HG03457 (cell line): Measurements from ENCODE around the gene TBCK.
"Not testable (repeated sequence)": the region's sequence is repeated elsewhere in the genome, so short reads cannot be mapped to it uniquely, and the experiment has no call there.

Source experiments
- ATAC-seq: cut with Tn5 transposase; IDR thresholded peaks from one replicate; pipeline ENCODE4 v1.9.1; 2021; ENCODE audit warnings: moderate number of reproducible peaks; ENCODE audit not compliant: unreplicated experiment

The TBCK gene

DNA sequence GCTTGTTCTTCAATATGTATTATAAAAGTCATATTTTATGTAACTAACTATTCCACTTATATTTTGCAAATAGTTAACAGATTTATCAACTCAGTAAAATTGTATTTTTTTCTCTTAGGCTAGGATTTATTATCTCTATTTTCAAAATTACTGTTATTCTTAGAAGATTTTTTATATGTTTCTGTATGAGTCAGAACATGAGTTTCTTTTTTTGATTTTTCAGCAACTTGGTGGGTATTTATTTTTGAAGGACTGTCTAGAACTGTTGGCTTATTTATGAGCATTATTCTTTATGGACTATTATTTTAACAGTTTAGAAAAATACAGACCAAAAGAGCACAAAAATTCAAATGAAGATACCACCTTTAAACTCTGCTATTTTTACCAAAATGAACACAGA, 7.1 kb upstream of the TBCK start:
- no peak for ATAC-seq

DNA sequence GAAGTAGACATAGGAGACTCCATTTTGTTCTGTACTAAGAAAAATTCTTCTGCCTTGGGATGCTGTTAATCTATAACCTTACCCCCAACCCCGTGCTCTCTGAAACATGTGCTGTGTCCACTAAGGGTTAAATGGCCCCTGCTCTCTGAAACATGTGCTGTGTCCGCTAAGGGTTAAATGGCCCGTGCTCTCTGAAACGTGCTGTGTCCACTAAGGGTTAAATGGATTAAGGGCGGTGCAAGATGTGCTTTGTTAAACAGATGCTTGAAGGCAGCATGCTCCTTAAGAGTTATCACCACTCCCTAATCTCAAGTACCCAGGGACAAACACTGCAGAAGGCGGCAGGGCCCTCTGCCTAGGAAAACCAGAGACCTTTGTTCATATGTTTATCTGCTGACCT, 5.8 kb upstream of the TBCK start:
- not testable (repeated sequence) for ATAC-seq

DNA sequence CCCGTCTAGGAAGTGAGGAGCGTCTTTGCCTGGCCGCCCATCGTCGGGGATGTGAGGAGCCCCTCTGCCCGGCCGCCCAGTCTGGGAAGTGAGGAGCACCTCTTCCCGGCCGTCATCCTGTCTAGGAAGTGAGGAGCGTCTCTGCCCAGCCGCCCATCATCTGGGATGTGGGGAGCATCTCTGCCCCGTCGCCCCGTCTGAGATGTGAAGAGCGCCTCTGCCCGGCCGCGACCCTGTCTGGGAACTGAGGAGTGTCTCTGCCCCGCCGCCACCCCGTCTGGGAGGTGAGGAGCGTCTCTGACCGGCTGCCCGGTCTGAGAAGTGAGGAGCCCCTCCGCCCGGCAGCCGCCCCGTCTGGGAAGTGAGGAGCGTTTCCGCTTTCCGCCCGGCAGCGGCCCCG, 5.2 kb upstream of the TBCK start:
- not testable (repeated sequence) for ATAC-seq

DNA sequence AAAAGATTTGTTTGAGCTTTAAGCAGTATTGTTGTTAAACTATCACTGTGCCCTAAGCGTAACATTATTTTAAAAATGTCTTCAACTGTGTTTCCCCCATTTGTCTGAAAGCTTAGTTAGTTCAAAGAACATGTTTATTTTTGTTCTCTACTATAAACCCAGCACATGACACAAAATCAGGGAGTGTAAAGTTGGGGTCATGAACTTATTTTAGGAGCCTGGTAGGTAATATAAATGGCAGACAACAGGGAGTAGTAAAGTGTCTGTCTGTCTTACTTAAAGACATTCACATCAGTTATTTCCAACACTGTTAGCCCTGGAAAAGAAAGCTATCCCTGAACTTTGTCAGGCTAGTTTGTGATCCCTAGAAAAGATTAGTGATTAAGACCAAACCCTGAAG, 4.2 kb upstream of the TBCK start:
- no peak for ATAC-seq

DNA sequence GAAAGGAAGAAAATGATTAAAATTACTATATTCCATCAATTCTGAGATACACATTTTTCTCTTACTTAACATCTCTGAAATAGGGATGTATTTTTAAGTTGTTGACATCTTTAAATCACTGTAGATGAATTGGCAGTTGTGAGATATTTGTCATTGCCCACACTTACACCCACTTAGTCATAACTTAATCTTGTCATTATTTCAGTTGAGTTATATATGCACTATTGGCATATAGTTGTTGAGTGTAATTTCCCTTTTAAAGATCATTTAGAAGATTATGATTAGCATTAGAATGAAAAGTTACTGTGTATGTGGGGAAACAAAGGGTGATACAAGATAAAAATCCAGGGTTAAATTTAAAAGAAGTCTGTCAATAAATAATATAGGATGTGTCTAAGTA, 2.5 kb upstream of the TBCK start:
- ATAC-seq: no peak

DNA sequence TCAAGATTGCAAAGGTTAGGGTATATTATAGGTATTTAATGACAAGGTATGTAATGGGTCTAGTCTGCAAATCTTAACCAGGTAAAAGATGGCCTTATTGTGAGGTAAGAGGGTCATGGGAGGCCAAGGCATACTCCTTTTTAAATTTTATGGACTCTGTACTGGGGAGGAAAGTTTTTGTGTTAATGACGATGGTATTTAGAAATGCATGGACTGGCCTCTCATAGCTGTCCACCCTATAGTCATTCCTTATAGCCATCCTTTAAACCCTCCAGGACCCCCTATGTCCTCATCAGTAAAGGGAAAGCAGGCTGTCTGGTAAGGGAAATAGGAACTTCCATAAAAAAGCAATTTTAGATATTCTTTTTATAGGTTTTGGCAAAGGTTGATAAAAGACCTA, 1.8 kb upstream of the TBCK start:
- no peak for ATAC-seq

DNA sequence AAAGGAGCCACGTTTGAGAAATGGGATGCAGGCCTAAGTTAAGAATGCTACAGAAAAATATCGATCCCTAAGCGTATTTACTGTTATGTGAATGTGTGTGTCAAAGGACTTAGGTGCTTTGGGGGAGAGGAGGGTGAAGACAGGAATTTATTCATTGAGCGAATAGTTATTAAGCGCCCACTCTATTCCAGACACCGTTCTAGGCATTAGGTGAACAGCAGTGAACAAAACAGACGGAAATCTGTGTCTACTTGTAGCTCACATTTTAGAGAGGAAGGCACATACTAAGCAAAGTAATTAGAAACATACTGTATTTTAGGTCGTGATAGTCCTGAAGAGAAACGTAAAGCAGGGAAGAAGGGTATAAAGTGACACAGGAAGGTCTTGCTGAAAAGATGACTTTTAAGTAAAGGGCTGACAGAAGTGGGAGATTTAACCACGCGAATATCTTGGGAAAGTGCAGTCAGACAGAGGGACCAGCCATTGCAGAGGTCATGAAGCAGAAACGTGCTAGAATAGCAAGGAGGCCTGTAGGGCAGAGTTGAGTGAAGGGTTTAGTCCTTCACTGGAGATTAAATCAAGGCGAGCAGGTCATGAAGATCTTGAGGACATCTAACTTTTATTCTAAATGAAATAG, 882 bp upstream of the TBCK start:
- no peak for ATAC-seq

DNA sequence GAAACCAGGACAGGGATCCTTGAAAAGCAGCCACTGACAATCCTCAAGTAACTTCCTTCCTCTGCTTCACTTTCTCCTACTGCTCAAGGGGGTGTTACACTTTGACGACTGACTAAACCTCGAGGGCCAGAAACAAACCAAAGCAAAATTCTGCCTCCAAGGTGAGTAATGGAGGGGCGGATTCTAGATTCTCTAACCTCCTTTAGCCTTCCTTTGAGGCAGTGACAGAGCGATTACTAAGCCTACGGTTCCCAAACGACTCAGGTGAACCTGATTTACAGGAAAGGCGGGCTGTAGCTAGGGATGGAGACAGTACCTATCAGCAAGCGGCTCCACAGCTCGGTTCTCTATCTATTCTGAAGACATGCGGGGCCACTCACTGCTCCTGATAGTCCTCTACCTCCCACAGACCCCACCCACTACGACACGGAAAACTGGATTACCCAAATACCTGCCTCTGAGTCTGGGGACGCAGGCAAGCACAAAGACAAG, 487 bp downstream of the TBCK start:
- peak; percentile 7 for ATAC-seq

DNA sequence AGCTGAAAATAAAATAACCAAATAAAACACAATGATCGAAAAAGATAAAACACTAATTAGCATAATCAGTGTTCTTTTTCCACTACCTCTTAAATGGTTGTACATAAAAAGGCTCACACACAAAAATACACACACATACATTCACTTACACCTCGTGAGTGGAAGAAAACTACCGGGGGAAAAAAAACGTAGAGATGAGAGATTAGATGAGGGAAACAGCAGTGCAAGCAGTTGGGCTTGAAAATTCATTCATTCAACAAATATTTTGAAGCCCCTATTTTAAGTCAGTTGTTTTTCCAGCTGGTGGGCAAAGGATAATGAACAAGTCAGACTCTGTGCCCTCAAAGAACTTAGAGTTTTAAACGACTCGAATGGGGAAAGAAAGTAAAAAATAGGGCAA, 1.0 kb downstream of the TBCK start:
- no peak for ATAC-seq

DNA sequence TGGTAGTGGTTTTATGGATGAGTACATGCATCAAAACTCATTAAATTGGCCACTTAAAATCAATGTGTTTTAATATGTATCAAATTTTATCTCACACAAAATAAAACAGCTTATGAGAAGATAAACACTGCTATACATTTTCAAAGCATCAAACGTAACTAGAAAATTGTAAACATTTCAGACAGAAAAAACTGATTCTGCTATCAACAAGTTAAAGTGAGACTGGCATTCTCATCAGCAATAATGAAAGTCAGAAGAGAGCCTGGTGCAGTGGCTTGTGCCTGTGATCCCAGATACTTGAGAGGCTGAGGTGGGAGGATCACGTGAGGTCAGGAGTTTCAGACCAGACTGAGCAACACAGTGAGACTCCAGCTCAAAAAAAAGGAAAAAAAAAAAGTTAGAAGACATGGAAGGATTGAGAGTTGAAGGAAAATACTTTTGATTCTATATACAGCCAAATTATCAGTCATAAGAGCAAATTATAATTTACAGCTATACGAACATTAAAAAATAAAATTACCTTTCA, 2.9 kb downstream of the TBCK start:
- no peak for ATAC-seq

DNA sequence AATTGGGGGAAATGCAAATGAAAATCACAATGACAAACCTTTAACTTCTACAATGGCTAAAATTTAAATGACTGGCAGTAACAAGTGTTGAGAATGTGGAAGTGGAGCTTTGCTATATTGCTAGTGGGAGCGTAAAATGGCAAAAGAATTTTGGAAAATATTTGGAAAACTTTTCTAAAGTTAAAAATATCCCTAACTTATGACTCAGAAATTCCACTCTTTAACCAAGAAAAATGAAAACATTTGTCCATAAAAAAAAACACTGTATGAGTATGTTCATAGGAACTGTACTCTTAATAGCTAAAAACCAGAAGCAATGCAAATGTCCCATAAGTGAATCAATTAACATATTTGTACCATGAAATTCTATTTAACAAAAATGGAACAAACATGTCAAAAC, 3.6 kb downstream of the TBCK start:
- ATAC-seq: no peak

DNA sequence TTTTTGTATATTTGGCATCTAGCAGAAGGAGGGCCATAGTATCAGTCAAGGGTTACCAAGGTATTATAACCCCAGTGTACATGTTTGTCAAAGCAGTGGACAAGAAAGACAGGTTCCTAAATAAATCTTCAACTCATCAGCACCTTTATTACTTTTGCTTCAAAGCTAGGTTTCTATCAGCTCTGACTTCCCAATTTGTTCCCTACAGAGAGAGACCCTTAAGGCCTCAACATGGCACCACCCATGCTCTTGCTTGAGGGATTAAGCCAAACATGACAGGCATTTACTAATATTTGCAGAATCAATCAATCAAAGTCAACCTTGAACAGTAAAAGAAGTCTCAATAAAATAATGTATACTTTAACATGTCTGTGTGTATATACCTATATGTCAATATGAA, 9.4 kb downstream of the TBCK start:
- no peak for ATAC-seq

DNA sequence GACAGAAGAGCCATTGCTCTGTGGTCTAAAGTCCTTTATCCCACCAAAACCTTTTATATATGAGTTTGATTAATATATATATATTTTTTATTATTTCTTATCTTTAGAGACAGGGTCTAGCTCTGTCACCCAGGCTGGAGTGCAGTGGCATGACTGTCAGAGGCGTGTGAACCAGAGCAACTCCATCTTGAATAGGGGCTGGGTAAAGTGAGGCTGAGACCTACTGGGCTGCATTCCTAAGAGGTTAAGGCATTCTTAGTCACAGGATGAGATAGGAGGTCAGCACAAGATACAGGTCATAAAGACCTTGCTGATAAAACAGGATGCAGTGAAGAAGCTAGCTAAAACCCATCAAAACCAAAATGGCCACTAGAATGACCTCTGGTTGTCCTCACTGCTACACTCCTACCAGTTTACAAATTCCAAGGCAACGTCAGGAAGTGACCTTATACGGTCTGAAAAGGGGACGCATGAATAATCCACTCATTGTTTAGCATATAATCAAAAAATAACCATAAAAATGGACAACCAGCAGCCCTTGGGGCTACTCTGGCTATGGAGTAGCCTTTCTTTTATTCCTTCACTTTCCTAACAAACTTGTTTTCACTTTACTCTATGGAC, 10.5 kb downstream of the TBCK start:
- no peak for ATAC-seq

DNA sequence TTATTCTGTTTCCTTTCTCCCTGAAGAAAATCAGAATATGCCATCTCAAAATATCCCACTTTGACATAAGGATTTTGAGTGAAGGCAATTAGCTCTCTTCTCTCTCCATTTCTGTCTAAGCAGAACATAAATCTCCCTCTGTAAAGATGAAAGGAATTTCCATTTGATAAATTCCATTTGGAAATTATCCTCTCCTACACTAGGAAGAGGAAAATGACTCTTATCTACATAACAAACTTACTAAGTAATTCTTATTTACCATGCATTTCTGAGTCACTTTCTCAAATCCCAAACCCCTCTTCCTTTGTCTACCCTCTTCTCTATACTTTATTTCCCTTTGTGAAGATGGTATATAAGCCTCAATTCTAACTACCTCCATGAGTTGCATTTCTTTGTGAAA, 11.4 kb downstream of the TBCK start:
- ATAC-seq: no peak

DNA sequence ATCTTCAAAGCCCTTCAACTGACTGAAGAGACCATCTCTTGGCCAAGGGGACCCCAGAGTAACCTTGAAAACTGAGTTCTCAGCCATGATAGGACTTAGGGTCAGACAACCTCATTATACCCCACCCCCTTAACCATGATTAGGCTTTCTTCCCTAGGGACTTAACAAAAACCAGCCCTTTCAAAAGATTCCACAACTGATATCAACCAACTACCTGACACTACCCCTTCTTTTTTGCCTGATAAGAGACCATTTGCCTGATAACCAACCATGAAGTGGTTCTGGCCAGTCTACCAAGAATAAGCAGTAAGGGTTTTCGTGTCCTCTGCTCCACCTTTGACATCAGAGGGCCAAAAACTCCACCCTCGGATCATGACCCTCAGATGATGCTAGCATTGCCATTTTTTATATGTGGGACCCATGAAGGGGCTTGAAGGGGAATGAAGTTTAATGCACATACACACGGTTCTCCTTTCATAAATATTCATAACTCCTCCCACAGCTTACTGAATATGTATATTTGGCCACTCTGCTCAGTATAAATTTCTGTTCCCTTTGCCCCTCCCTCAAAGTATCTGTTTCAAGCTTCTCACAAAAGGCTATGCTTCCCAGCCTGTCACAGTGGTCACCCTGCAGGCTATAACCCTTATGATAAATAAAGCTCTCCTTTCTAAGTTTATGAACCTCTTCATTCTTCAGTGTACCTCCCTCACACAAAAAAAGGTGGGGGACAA, 12.3 kb downstream of the TBCK start:
- ATAC-seq: no peak

DNA sequence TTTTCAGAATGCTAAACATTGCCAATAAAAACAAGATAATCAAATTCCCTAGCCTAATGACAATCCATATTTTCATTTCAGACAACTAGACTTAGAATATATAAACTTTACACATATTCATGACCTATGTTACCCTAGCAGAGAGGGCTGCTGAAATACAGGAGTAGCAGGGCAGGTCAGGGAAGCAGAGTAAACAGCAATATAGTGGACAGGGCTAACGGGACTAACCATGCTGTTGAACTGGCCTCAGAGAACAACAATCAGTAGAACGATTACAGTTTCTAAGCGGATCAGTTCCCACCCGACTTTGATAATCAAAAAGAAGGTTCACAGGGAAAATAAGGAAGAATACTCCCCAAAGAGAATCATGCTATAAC, 14.0 kb downstream of the TBCK start:
- ATAC-seq: no peak

DNA sequence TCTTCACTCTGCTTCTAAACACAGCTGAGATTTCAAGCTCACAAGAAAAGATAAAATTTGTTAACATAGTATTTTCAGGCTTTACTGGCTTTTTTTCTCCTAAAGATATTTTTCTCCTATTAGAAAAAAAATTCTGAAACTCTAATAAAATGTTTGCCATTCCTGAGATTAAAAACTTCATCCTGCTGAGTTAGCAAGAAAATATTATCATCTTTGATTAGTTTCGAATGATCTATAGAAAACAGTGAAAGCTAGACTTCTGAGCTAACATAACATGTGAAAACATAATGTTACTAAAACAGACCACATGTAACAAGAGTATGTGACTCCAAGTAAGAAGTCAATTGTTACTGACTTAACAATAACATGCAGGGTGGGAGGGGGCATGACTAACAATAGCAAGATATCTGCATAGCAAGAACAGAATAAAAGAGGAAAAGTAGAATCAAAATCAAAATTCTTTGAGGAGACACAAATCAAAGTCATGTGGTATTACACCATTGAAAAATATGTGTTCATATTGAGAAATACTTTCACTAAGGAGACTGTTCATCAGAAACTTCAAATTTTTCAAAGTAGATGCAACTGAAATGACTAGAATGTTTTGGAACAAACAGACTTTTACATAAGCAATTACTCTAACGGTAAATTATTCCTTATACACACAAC, 14.5 kb downstream of the TBCK start:
- no peak for ATAC-seq

DNA sequence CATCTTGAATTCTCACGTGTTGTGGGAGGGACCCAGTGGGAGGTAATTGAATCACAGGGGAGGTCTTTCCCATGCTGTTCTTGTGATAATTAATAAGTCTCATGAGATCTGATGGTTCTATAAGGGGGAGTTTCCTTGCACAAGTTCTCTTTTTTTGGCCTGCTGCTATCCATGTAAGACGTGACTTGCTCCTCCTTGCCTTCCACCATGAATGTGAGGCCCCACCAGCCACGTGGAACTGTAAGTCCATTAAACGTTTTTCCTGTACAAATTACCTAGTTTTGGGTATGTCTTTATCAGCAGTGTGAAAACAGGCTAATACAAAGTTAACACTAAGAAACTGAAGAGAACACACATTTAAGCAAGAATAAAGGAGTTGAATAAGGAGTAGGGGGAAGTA, 16.0 kb downstream of the TBCK start:
- ATAC-seq: no peak

DNA sequence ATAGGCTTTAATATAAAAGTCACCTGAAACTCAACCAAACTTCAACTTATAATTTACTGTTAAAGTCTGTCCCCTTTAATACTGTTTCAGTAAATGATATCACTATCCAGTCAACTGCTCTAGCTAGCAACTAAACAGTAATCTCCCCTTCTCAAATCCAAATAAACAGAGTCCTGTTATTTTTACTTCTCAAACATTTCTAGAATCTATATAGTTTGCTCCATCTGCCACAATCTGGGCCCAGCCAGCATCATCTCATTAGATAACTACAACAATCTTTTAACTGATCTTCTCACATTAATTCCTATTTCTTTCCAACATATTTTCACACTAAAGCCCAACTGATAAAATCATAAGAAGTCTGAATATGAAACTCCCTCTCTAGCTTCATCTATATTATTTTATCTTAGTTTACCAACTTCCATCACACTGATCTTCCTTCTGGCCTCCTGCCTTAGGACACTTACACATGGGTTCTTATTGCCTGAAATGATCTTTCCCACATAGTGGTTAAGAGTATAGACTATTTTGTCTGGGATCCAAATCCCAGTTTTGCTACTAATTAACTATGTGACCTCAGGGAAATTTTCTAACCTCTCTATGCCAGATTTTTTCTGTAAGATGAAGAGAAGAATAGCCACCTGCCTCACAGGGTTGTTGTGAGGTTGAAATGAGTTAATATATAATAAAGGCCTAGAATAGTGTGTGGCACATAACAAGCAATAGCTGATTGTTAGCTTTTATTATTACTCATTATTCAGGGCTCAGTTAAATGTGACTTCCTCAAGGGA, 18.6 kb downstream of the TBCK start:
- no peak for ATAC-seq

DNA sequence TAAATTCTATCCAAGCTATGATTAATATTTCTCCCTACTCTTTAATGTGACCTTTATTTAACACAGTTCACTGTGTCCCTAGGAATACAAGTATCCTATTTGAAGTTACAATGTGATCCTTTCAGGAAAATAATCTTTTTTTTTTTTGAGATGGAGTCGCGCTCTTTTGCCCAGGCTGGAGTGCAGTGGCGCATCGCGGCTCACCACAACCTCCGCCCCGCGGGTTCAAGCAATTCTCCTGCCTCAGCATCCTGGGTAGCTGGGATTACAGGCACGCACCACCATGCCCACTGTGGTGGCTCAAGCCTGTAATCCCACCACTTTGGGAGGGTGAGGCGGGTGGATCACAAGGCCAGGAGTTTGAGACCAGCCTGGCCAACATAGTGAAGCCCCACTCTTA, 21.9 kb downstream of the TBCK start:
- no peak for ATAC-seq

DNA sequence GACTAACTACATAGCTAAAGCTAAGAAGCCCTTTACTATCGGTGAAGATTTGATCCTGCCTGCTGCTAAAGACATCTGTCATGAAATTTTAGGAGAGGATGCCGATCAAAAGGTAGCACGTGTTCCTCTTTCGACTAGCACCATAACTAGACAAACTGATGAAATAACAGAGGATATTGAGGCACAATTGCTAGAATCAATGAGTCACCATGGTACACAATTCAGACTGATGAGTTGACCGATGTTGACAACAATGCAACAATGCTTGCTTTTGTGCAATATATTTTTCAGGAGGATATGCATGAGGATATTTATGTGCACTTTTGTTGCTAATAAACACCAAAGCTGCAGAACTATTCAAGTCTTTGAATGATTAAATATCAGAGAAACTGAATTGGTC, 24.3 kb downstream of the TBCK start:
- ATAC-seq: no peak
